Head of caudate nucleus (tissue), 42 donors: Measurements from ENCODE around the gene GPR183.
"Not testable (repeated sequence)": the region's sequence is repeated elsewhere in the genome, so short reads cannot be mapped to it uniquely, and the experiment has no call there.

ENCODE experiments used
- DNase-seq, 42 donors: peaks; one replicate each; pipeline versions ENCODE4 v3.0.0 to v3.0.0-alpha.2; 2020 to 2021; ENCODE audit warnings: mixed read lengths in 7 of 42
- intact Hi-C: fragments of 100-400 bp; cut with DNase I; formaldehyde crosslinking; loops from one replicate; pipeline ENCODE4 v1.15.0; 2022

GPR183 gene

DNA sequence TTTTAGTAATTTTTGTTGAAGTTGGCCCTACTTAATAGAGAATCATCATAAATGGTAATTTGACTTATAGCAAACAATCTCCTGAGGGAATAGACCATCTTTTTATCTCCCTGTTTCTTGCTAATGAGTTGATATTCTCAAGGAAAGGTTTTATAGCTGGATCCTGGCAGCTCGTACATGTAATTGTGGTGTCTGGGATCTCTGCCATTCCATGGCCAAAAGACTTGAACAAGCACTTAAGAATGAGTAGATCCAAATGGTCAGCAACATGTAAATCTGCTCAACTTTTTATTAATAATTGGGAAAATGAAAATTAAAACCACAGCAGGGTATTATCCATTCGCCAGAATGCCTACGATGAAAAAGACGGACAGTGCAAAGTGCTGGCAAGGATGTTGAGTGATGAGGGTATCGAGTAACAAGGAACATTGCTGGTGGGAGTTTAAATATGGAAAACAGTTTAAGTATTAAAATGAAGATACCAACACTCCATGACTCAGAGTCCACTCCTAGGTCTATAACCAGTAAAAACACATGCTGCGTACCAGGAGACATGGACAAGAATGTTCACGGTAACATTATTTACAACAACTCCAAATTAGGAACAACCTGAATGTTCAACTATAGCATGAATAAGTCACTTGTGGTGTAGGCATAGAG, 43.9 kb downstream of the GPR183 start:
- intact Hi-C loops: no loop called here
- DNase-seq: no peak

DNA sequence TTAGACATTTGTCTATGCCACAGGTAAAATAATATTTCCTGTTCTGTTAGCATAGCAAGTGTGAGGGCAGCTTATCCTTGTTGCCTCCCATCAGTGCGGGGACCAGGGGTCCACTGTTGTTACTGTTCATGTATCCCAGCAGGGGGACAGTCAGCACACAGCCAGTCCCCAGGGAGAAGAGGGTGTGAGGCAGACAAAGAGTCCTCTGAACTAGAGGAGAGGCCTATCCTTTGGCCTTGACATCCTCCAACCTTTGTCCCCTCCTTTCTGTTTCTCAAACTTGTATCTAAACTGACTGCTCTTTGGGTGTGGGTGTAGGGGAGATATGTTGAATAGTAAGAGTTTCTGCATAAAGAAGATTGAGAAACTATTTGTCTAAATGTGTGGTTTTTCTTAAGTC, 46.1 kb downstream of the GPR183 start:
- no peak for DNase-seq
- intact Hi-C loops: no loop called here

DNA sequence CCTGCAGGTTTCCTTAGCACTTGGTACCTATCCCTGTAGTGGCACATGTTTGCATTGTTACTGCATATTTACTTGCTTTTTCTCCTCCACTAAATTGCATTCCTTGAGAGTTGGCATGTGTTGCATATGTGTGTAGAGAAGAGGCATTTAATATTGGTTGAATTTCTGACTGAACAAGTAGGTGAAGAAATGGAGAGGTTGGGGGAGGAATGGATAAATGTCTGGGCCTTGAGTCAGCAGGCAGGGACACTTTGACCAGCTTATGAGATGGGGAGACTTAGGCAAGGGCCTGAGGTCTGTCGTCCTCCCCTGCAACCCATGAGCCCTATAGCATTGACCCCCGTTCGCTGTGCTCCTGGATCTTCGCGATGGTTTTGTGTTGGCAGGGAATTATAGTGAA, 47.0 kb downstream of the GPR183 start:
- DNase-seq: no peak
- intact Hi-C loops: no loop called here

DNA sequence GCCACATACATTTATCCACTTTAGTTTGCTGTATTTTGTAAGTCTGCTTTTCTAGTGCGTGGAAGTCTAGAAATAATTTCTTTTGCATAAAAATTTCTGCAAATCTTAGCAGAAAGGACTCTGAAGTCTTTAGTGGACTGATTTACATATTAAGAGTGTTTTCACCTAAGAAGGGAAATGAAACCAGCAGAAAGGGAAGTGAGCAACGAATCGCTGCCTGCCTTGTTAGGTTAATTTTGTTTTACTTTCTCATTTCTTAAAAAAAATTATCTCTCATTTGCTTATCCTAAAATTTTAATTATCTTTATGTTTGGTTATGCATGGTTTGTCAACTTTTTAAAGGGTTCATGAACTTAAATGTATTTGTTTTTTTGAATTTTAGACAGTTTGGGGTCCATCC, 48.3 kb downstream of the GPR183 start:
- no peak for DNase-seq
- intact Hi-C loops: no loop called here

DNA sequence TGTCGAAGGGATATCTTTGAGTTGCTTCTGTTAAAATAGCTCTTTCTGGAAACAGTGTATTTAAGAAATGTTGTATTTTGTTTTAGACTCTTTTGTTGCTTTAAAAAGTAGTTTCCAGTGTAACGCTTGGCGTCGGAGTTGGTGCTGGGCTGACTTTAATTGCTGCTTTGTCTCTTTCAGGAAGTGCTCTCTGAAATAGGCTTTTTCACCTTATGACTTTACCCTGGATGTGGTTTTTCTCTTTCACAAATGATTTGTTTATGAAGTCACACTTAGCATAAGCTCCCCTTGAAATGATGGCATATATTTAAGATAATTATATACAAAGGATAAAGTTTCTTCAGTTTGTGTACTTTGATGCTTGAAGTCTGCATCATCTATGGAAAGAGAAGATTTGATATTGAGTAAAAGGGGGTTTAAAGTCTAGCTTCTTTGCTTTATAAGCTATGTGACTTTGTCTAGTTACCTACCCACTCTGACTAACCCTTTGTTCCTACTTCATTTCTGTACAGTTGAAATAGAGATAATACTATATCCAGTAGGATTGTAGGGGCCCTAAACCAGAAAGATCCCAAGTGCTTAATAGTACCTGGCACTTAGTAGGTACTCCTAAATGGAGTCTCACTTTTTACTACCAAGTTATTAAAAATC, 48.9 kb downstream of the GPR183 start, which contains the start of gene GPR18:
GPR18 (minus strand) TSS at position 170 of the 651 bp plus-strand sequence. CDS start 2,507 bp downstream, outside the sequence.
- no peak for DNase-seq
- intact Hi-C loops: no loop called here

DNA sequence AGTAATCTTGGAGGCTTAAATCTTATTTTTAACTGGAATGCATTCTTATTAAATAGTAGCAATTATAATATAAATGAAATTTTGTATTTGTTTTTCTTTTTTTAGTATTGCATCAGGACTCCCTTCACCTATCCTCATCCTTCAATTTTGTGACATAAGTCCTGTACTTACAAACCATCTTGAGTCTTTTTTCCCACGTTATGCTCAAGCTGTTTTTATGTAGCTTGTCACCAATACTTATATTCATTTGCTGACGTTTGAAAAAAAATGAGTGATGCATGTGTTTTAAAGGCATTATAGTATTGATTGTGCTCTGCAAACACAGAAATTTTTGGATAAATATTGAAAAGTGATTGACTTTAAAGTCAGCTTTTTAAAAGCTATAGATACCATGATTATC, 49.9 kb downstream of the GPR183 start:
- DNase-seq: no peak
- intact Hi-C loops: no loop called here

DNA sequence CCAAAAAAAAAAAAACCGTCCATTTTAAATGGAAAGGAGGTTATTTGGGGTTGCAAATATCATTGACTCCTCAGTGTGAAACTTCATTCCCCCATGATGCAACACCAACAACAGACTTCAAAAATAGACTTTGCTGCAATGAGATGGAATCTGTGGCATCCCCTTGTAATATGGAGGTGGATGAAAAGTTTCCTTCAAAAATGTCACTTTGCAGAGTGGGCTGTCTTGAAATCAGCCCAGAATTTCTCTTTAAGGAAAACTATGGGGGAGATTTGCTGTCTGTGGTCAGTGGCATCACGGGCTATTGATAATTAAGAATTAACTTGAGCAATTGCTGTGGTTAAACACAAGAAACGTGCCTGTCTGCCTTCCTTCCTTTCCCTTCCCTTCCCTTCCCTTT, 50.5 kb downstream of the GPR183 start:
- intact Hi-C loops: no loop called here
- DNase-seq: no peak

DNA sequence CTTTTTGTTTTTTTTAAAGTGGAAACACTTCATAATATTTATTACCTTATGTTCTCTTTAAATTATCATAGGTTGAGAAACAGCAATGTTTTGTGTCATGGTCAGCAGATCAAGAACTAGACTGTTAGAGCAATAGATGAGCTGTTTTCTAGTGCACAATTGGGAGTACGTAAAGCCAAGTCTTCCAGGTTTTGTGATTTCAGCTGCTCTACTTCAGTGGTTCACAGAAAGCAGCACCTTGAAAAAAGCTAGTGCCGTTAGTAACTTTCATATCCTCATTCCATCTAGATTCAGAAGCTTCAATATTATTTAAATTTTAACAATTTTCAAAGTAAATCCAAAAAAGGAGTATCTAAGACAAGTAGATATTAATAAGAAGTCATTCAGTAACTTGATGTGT, 50.9 kb downstream of the GPR183 start:
- no peak for DNase-seq
- intact Hi-C loops: no loop called here

DNA sequence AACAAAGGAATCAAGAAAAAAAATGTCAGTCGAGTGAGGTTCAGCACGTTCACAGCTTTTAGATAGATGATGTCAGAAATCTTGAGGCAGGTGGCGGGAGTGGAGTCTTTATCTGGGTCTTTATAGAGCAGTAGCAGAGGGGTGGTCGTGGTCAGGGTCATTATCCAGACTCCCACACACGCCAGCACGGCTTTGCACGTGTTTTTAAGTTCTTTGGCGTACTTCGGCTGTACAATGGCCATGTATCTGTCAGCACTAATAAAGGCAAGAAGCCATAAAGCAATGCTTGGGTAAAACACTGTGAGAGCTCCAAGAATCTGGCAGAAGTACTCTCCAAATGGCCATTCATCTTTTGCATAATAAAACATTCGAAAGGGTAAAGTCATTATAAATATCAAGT, 51.9 kb downstream of the GPR183 start:
- intact Hi-C loops: no loop called here
- no peak for DNase-seq

DNA sequence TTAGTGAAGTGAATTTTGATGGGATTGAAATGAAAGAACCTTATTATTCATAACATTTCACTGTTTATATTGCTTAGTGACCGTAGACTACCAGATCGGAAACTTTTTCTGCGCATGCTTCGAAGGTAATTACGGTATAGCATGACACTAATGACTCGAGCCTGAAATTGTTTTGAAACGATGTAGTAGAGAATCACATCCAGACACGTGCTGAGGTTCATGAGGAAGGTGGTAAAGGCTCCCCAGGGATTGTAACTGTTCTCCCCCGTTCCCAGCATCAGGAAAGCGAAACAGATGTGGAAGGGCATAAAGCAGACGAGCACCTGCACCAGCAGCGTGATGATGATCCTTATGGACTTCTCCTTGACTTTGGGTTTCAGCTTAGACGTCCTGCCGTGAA, 52.4 kb downstream of the GPR183 start:
- intact Hi-C loops: no loop called here
- DNase-seq: no peak

DNA sequence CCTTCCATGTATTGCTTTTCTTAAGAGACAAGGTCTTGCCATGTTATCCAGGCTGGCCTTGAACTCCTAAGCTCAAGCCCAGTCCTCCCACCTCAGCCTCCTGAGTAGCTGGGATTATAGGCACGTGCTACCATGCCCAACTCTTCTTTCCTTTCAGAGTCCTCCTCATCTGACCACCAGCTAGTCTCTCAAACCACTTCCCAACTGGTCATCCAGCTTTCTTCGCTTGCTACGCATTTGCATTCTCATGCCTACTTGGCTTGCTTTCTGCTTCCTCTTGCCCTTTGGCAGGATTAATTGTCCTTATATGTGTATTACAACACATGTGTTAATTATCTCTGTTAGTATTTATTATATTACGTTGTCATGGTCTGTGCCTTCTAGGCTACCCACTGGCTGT, 55.3 kb downstream of the GPR183 start:
- intact Hi-C loops: no loop called here

DNA sequence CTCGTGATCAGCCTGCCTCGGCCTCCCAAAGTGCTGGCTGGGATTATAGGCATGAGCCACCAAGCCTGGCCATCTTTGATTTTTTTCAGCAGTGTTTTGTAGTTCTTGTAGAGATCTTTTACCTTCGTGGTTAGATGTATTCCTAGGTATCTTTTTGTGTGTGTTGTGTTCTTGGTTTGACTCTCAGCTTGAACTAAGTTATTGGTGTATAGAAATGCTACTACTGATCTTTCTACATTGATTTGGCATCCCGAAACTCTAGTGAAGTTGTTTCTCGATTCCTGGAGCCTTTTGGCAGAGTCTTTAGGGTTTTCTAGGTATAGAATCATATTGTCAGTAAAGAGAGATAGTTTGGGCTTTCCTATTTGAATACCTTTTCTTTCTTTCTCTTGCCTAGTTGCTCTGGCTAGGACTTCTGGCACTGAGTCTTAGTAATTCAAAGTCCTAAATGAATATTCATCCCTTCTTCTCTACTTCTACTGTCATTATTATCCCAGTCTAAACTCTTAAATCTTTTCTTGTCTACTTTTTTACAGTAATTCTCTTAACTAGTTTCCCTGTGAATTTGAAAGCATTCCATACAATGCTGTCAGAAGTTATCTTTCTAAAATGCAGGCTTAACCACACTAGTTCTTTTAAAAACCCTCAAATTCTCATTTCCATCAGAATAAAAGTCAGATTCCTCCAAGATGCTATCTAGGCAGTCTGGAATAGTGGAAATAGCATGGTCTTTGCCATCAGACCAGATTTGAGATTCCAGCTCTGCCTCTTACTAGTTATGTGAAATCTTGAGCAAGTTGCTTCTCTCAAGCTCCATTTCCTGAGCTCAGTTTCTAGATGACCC, 56.0 kb downstream of the GPR183 start:
- intact Hi-C loops: no loop called here
- no peak for DNase-seq

More for the DNA sequence above, 55.3 kb downstream of the GPR183 start:
- no peak for DNase-seq

DNA sequence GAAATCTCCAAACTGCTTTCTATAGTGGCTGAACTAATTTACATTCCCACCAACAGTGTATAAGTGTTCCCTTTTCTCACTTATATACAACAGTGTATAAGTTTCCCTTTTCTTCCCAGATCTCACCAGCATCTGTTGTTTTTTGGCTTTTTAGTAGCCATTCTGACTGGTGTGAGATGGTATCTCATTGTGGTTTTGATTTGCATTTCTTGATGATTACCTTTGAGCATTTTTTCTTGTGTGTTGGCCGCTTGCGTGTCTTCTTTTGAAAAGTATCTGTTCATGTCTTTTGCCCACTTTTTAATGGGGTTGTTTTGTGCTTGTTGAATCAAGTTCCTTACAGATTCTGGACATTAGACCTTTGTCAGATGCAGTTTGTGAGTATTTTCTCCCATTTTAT, 57.6 kb downstream of the GPR183 start:
- DNase-seq, intact Hi-C loops: not testable (repeated sequence)

DNA sequence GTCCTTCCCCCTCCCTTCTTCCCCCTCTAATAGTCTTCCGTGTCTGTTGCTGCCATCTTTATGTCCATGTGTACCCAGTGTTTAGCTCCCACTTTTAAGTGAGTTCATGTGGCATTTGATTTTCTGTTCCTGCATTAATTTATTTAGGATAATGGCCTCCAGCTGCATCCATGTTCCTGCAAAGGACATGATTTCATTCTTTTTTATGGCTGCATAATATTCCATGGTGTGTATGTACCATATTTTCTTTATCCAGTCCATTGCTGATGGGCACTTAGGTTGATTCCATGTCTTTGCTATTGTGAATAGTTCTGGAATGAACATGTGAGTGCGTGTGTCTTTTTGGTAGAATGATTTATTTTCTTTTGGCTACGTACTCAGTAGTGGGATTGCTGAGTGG, 58.0 kb downstream of the GPR183 start:
- intact Hi-C loops, DNase-seq: not testable (repeated sequence)

DNA sequence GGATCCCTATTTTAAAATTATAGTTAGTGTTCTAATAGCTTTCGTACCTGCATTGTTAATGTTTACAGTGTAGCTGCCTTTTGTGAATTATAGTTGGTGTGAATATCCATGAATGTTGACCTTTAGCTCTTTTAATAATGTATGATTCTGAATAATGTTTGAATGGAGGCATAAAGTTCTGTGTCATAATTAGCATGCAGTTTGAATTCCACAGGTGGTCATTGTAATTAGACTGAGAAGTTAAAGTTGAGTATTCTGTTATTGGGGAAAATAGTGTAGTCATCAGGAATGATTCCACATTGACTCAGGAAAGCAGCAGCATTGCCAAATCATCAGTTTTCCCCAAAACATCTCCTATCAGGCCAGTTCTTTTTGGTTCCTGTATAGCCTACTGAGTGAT, 61.1 kb downstream of the GPR183 start:
- intact Hi-C loops: no loop called here
- no peak for DNase-seq
